OCI-LY3 (cell line): ENCODE measurements around the gene WFIKKN2.

ENCODE experiments used
- CTCF ChIP-seq: fragments of 200-600, 300-600 bp; sonication (generic); IDR thresholded peaks from 2 replicates; pipeline ENCODE4 v1.5.1; 2014; ENCODE audit warnings: antibody characterized with exemption, low read length, low read depth
- EZH2phosphoT487 ChIP-seq: fragments of 200-600 bp; shearing (Covaris generic); IDR thresholded peaks from 2 replicates; pipeline ENCODE4 v1.6.1; 2018; ENCODE audit warnings: antibody characterized with exemption, mixed run types, low read depth

- TF ChIP-seq CTCF (no peak), EZH2phosphoT487 (no peak)
These were observed 39.7 kb downstream of the WFIKKN2 start for GRCh38 chr17:50875074-50875473.
